ENCODE results near the gene MARCHF3.
"Not testable (repeated sequence)": the region's sequence is repeated elsewhere in the genome, so short reads cannot be mapped to it uniquely, and the experiment has no call there.

MARCHF3 gene

DNA sequence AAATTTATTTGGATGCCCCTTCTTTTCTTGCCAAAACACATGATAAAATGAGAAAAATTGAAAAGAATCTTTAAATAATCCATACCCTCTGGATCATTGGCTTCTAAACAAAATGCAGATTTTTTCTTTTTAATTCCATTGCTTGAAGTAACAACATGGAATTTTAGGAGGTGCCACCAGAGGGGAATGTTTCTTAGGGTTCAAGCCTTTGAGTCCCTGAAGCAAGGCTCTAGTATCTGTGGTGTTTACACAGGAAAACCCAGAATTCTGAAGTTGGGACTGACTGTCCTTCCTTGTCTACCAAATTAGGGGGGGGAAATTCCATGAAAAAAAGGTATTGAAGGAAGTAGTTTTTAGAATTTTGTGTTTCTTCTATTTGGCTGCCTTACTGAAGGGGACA lies 184.0 kb downstream of the MARCHF3 start:
- Mint-ChIP-seq H3K27me3 (ENCODE audit: low read depth) (no peaks in the 10 kb centered on the region), H3K4me1 (ENCODE audit: low read depth) (peaks cover 31% of the 10 kb centered on the region), H3K4me3 (no peak overlapping the region), H3K9me3 (no peaks in the 10 kb centered on the region), H3K36me3 (ENCODE audit: low read depth) (no peaks in the 10 kb centered on the region), H3K27ac (no peak overlapping the region)
- no peak for DNase-seq (ENCODE audit: low spot score)

- H3K9me3 Mint-ChIP-seq; H3K27me3 Mint-ChIP-seq (ENCODE audit: low read depth); H3K36me3 Mint-ChIP-seq (ENCODE audit: low read depth); DNase-seq (ENCODE audit: low spot score): not testable (repeated sequence)
- peak overlapping the region; percentile 37 for H3K4me3 Mint-ChIP-seq
- H3K27ac Mint-ChIP-seq = peak overlapping the region; percentile 78
- peaks cover 27% of the 10 kb centered on the region for H3K4me1 Mint-ChIP-seq (ENCODE audit: low read depth)
Measured at GRCh38 chr5:126845470-126846070, 184.8 kb downstream of the MARCHF3 start.

- not testable (repeated sequence) for H3K9me3 Mint-ChIP-seq; DNase-seq (ENCODE audit: low spot score); H3K4me3 Mint-ChIP-seq; H3K36me3 Mint-ChIP-seq (ENCODE audit: low read depth); H3K27me3 Mint-ChIP-seq (ENCODE audit: low read depth); H3K27ac Mint-ChIP-seq
- H3K4me1 Mint-ChIP-seq (ENCODE audit: low read depth) = peaks cover 27% of the 10 kb centered on the region
Measured at GRCh38 chr5:126843375-126843774, 187.0 kb downstream of the MARCHF3 start.

DNA sequence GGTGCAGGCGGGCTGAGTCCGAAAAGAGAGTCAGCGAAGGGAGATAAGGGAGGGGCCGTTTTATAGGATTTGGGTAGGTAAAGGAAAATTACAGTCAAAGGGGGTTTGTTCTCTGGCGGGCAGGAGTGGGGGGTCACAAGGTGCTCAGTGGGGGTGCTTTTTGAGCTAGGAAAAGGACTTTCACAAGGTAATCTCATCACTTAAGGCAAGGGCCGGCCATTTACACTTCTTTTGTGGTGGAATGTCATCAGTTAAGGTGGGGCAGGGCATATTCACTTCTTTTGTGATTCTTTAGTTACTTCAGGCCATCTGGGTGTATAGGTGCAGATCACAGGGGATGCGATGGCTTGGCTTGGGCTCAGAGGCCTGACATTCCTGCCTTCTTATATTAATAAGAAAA lies 191.0 kb downstream of the MARCHF3 start:
- not testable (repeated sequence) for H3K4me1 Mint-ChIP-seq (ENCODE audit: low read depth); H3K27me3 Mint-ChIP-seq (ENCODE audit: low read depth); H3K27ac Mint-ChIP-seq; H3K4me3 Mint-ChIP-seq; H3K9me3 Mint-ChIP-seq; DNase-seq (ENCODE audit: low spot score)
- H3K36me3 Mint-ChIP-seq (ENCODE audit: low read depth) = peaks cover 36% of the 10 kb centered on the region

DNA sequence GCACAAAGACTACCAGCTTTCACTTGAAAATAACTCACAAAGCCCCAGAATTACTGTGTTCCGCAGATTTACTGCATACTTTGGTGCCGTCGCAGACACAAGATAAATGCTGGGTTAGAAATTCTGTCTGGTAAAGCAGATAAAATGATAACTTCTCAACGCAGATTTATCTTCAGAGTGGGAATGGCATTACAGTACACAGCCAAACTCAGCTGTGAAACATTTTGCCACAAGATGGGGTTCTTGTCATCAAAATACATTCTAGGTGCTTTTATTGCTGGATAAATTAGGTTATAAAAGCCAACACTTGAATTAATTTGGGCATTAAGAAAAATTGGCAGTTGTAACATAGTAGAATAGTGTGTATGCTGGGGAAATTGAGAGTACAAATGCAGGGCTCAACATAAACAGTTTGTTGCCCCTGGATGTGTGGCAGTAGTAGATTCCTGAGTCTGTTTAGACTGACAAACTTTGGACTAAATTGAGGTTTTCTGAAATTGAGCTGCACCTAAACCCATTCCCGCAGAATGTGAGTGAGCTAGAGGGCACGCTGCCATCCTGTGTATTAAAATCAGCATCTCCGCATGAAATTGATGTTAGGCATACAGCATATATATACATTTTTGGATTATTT lies 192.3 kb downstream of the MARCHF3 start:
- H3K27ac Mint-ChIP-seq = no peak overlapping the region
- no peaks in the 10 kb centered on the region for H3K4me1 Mint-ChIP-seq (ENCODE audit: low read depth)
- DNase-seq (ENCODE audit: low spot score) = no peak
- H3K27me3 Mint-ChIP-seq (ENCODE audit: low read depth) = no peaks in the 10 kb centered on the region
- H3K4me3 Mint-ChIP-seq = no peak overlapping the region
- no peaks in the 10 kb centered on the region for H3K9me3 Mint-ChIP-seq
- H3K36me3 Mint-ChIP-seq (ENCODE audit: low read depth) = peaks cover 48% of the 10 kb centered on the region

- no peak overlapping the region for H3K4me3 Mint-ChIP-seq
- no peaks in the 10 kb centered on the region for H3K4me1 Mint-ChIP-seq (ENCODE audit: low read depth)
- no peak for DNase-seq (ENCODE audit: low spot score)
- no peaks in the 10 kb centered on the region for H3K27me3 Mint-ChIP-seq (ENCODE audit: low read depth)
- H3K9me3 Mint-ChIP-seq = no peaks in the 10 kb centered on the region
- peaks cover 52% of the 10 kb centered on the region for H3K36me3 Mint-ChIP-seq (ENCODE audit: low read depth)
- no peak overlapping the region for H3K27ac Mint-ChIP-seq
Measured at GRCh38 chr5:126837242-126837641, 193.1 kb downstream of the MARCHF3 start.

GRCh38 chr5:126836778-126837177 lies 193.6 kb downstream of the MARCHF3 start:
- Mint-ChIP-seq H3K4me1 (ENCODE audit: low read depth) (no peaks in the 10 kb centered on the region), H3K27me3 (ENCODE audit: low read depth) (no peaks in the 10 kb centered on the region), H3K27ac (no peak overlapping the region), H3K9me3 (no peaks in the 10 kb centered on the region), H3K4me3 (no peak overlapping the region), H3K36me3 (ENCODE audit: low read depth) (peaks cover 52% of the 10 kb centered on the region)
- DNase-seq (ENCODE audit: low spot score) = no peak

DNA sequence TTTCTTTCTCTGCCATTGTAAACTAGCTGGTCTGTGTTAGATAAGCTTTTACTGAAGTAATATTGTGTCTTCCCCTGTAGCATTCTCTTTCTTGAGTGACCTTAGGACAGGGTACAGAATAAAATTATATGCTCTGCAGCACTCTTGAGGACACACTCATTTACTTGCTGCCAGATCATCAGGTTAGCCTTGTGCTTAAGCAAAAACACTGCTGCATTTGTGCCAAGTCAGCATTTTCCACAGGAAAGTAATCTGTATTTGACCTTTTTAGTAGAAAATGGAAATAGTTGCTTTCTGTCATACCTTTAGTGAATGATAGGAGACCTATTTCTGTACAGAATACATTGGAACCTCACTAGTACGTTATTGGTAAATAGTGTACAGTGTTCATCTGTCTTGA lies 199.2 kb downstream of the MARCHF3 start:
- no peak for DNase-seq (ENCODE audit: low spot score)
- Mint-ChIP-seq H3K4me1 (ENCODE audit: low read depth) (no peaks in the 10 kb centered on the region), H3K4me3 (no peak overlapping the region), H3K27me3 (ENCODE audit: low read depth) (no peaks in the 10 kb centered on the region), H3K36me3 (ENCODE audit: low read depth) (peaks cover 70% of the 10 kb centered on the region), H3K9me3 (no peaks in the 10 kb centered on the region), H3K27ac (no peak overlapping the region)

DNA sequence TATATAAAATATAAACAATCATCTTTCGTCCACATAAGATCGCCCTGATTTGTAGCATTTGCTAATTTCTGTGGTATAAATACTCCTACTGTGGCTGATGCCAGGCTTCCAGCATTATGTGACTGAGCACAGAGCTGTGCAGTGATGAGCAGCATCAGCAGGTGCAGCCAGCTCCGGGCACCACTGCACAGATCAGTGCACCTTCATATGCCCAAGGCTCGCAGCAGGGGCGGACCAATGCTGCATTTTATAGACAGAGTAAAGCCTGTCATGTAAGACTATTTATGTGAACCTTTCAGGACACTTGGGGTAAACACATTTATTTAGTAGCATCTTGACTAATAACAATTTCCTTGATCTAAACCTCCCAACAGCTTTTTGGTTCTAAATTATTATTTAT lies 200.3 kb downstream of the MARCHF3 start:
- peaks cover 71% of the 10 kb centered on the region for H3K36me3 Mint-ChIP-seq (ENCODE audit: low read depth)
- no peak overlapping the region for H3K27ac Mint-ChIP-seq
- no peaks in the 10 kb centered on the region for H3K9me3 Mint-ChIP-seq

GRCh38 chr5:126829098-126829497 lies 201.3 kb downstream of the MARCHF3 start:
- no peak for DNase-seq (ENCODE audit: low spot score)
- Mint-ChIP-seq H3K9me3 (no peaks in the 10 kb centered on the region), H3K27ac (no peak overlapping the region), H3K27me3 (ENCODE audit: low read depth) (no peaks in the 10 kb centered on the region), H3K4me1 (ENCODE audit: low read depth) (no peaks in the 10 kb centered on the region), H3K4me3 (no peak overlapping the region), H3K36me3 (ENCODE audit: low read depth) (peaks cover 68% of the 10 kb centered on the region)

More for the DNA sequence above, 200.3 kb downstream of the MARCHF3 start:
- Mint-ChIP-seq H3K27me3 (ENCODE audit: low read depth) (no peaks in the 10 kb centered on the region), H3K4me3 (no peak overlapping the region), H3K4me1 (ENCODE audit: low read depth) (no peaks in the 10 kb centered on the region)
- no peak for DNase-seq (ENCODE audit: low spot score)

DNA sequence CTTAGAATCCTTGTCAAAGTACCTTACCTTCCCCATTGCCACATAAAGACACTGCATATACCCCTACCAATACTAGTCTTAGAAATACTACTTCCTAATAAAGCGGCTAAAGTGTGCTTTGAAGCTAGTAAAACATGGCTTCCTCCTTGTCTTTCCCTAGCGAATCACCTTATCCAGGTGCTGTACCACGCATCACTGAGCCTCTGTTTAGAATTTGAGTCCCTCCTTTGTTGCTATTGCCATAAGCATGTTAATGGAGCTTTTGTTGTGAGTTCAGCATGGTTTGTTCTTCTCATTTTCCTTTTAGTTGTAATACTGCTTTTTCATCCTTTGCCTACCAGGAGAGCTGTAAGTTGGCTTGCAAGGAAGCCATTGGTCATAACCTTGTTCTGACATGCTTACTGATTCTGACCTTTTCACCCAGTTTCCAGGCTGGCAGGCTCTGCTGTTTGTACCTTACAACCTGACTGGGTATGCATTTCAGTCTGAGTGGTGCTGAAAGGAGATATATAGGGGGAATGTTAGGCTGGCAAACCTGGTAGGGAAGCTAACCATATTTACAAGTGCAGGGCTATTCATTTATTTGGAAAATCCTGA lies 203.6 kb downstream of the MARCHF3 start:
- Mint-ChIP-seq H3K9me3 (no peaks in the 10 kb centered on the region), H3K27ac (no peak overlapping the region), H3K4me1 (ENCODE audit: low read depth) (no peaks in the 10 kb centered on the region), H3K36me3 (ENCODE audit: low read depth) (peaks cover 63% of the 10 kb centered on the region), H3K4me3 (no peak overlapping the region), H3K27me3 (ENCODE audit: low read depth) (no peaks in the 10 kb centered on the region)
- no peak for DNase-seq (ENCODE audit: low spot score)

DNA sequence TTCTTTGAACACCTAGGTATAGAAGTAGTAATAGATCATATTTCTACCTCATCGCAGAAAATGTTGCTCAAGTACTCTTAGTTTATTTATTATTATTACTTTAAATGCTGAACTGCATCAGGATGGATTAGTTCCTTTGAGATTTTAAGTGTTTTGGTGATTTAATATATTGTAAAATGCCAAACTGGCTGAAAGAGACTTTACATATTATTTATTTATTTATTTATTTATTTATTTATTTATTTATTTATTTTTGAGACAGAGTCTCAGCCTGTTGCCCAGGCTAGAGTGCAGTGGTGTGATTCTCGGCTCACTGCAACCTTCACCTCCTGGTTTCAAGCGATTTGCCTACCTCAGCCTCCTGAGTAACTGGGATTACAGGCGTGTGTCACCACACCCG lies 211.1 kb downstream of the MARCHF3 start:
- Mint-ChIP-seq H3K4me3 (no peak overlapping the region), H3K27me3 (ENCODE audit: low read depth) (no peaks in the 10 kb centered on the region), H3K36me3 (ENCODE audit: low read depth) (peaks cover 56% of the 10 kb centered on the region)

GRCh38 chr5:126818736-126819135 lies 211.6 kb downstream of the MARCHF3 start:
- no peak overlapping the region for H3K27ac Mint-ChIP-seq
- peaks cover 23% of the 10 kb centered on the region for H3K4me1 Mint-ChIP-seq (ENCODE audit: low read depth)
- H3K9me3 Mint-ChIP-seq = no peaks in the 10 kb centered on the region
- peaks cover 60% of the 10 kb centered on the region for H3K36me3 Mint-ChIP-seq (ENCODE audit: low read depth)
- no peak for DNase-seq (ENCODE audit: low spot score)
- no peaks in the 10 kb centered on the region for H3K27me3 Mint-ChIP-seq (ENCODE audit: low read depth)
- H3K4me3 Mint-ChIP-seq = no peak overlapping the region

More for the DNA sequence above, 211.1 kb downstream of the MARCHF3 start:
- no peak overlapping the region for H3K27ac Mint-ChIP-seq
- H3K4me1 Mint-ChIP-seq (ENCODE audit: low read depth) = peaks cover 18% of the 10 kb centered on the region
- H3K9me3 Mint-ChIP-seq = no peaks in the 10 kb centered on the region
- DNase-seq (ENCODE audit: low spot score) = no peak
